Muscle of leg (tissue), 11 donors: ENCODE results near the gene RAB40B. TPM values are rescaled to one million over a fixed set of nuclear protein-coding genes. Genes with fewer than 3 reads are reported as not detected.

Experiments used
- DNase-seq: peaks from one replicate; pipeline ENCODE4 v3.0.0; 2013
- H3K27ac ChIP-seq: one replicate; pipeline ENCODE4 v1.5.1; 2013; ENCODE audit warnings: mild to moderate bottlenecking, low read length, control low read depth
- H3K27me3 ChIP-seq: one replicate; pipeline ENCODE4 v1.6.1; 2013; ENCODE audit warnings: low read length; ENCODE audit not compliant: control insufficient read depth, insufficient read depth
- H3K36me3 ChIP-seq: one replicate; pipeline ENCODE4 v1.6.1; 2013; ENCODE audit warnings: low read length; ENCODE audit not compliant: control insufficient read depth, insufficient read depth
- H3K4me1 ChIP-seq: one replicate; pipeline ENCODE4 v1.6.1; 2013; ENCODE audit warnings: low read length; ENCODE audit not compliant: control insufficient read depth, insufficient read depth
- H3K4me3 ChIP-seq: one replicate; pipeline ENCODE4 v1.5.1; 2013; ENCODE audit warnings: low read length, control low read depth
- H3K9me3 ChIP-seq: replicated peaks from 2 replicates; pipeline ENCODE4 v1.6.1; 2013; ENCODE audit warnings: low read depth, low read length; ENCODE audit not compliant: control insufficient read depth
- WGBS: methylation state at CpG from one replicate; pipeline ENCODE4 v1.1.5; 2013; ENCODE audit warnings: missing lambda C conversion rate; ENCODE audit not compliant: insufficient coverage; 5-methylcytosine and 5-hydroxymethylcytosine counted together
- polyA plus RNA-seq, 8 donors: library from polyadenylated mRNA; unstranded; fragments of 120-200 nt; gene quantifications; one replicate each; pipeline versions ENCODE4 v1.2.1 to v1.2.3, GENCODE V29; 2013; ENCODE audit warnings: inconsistent platforms in 1 of 8, low replicate concordance in 1 of 8; ENCODE audit not compliant: insufficient read length in 8 of 8, insufficient read depth in 1 of 8
- total RNA-seq: library from RNA; stranded (reverse); fragments of 120-200 nt; gene quantifications from one replicate; pipeline ENCODE4 v1.2.4, GENCODE V29; 2013

Gene RAB40B
- total and polyA plus RNA-seq, 9 donors = 28.2 to 68.2 (median 50.1) TPM

DNA sequence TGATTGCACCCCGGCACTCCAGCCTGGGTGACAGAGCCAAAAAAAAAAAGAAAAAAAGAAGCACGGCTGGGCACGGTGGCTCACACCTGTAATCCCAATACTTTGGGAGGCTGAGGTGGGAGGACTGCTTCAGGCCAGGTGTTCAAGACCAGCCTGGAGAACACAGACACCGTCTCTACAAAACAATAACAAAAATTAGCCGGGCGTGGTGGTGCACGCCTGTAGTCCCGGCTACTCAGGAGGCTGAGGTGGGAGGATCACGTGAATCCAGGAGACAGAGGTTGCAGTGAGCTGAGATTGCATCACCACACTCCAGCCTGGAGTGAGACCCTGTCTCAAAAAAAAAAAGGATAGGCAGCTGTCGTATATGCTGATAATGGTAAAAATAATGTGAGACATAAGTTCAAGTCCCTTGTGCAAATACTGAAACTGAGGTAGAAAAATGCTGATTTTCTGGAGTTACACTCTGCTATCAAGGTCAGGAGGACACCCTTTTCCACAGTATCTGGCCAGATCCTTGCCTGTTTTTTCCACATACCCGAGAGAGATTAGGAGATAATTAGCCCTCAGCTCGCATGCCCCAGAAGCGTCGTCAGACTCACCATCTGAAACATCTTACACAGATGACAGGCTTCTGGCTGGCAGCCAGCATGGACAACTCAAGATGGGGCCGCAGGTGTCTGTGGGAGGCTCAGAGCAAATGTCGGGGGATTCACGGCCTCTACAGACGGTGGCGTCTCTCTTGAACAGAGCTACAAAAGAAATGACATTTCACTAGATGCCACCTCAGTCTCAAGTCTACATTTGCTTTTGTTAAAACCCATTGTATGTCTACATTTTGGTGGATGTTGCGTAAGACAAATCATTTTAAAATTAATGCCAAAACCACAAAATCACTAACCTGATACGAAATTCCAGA is 87.1 kb downstream of the RAB40B start:
- Histone ChIP-seq H3K9me3 (no peaks in the 10 kb centered on the region), H3K4me3 (no peak overlapping the region), H3K4me1 (peaks cover 4% of the 10 kb centered on the region), H3K27ac (no peak overlapping the region), H3K36me3 (peaks cover 56% of the 10 kb centered on the region), H3K27me3 (no peaks in the 10 kb centered on the region)
- peak; percentile 65 for DNase-seq
- WGBS = 40% methylated on average over 7 of the region's 21 CpGs

DNA sequence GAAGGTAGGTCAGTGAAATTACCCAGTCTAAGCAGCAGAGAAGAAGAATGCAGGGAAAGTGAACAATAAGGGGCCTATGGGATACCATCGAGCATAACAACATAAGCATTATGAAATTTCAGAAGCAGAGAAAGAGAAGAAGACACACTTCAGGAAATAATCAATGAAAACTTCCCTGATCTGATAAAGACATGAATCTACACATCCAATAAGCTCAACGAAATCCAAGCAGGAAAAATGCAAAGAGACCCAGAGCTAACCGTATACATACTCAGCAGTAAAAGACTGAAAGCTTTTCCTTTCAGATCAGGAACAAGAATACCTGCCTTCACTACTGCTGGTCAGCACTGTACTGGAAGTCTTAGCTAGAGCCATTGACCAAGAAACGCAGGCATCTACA is 88.8 kb downstream of the RAB40B start:
- no peak overlapping the region for H3K27ac ChIP-seq
- H3K4me1 ChIP-seq = peaks cover 4% of the 10 kb centered on the region
- 80% methylated on average over 1 of the region's 4 CpGs for WGBS
- H3K36me3 ChIP-seq = peaks cover 54% of the 10 kb centered on the region
- no peak overlapping the region for H3K4me3 ChIP-seq
- DNase-seq = no peak
- no peaks in the 10 kb centered on the region for H3K9me3 ChIP-seq
- no peaks in the 10 kb centered on the region for H3K27me3 ChIP-seq

DNA sequence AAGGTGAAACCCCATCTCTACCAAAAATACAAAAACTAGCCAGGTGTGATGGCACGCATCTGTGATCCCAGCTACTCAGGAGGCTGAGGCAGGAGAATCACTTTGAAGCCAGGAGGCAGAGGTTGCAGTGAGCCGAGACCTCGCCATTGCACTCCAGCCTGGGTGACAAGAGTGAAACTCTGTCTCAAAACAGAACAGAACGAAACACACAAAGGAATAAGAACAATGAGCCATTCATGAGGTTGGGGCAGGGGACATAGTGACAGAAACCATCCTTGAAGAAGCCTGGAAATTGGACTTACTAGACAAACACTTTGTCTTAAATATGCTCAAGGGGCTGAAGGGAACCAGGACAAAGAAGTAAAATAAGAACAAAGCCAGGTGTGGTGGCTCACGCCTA is 89.7 kb downstream of the RAB40B start:
- H3K4me1 ChIP-seq = peaks cover 5% of the 10 kb centered on the region
- no peak for DNase-seq
- H3K27me3 ChIP-seq = no peaks in the 10 kb centered on the region
- no peak overlapping the region for H3K4me3 ChIP-seq
- H3K9me3 ChIP-seq = no peaks in the 10 kb centered on the region
- 70% methylated on average over 5 of the region's 5 CpGs for WGBS
- H3K27ac ChIP-seq = no peak overlapping the region
- peaks cover 53% of the 10 kb centered on the region for H3K36me3 ChIP-seq

DNA sequence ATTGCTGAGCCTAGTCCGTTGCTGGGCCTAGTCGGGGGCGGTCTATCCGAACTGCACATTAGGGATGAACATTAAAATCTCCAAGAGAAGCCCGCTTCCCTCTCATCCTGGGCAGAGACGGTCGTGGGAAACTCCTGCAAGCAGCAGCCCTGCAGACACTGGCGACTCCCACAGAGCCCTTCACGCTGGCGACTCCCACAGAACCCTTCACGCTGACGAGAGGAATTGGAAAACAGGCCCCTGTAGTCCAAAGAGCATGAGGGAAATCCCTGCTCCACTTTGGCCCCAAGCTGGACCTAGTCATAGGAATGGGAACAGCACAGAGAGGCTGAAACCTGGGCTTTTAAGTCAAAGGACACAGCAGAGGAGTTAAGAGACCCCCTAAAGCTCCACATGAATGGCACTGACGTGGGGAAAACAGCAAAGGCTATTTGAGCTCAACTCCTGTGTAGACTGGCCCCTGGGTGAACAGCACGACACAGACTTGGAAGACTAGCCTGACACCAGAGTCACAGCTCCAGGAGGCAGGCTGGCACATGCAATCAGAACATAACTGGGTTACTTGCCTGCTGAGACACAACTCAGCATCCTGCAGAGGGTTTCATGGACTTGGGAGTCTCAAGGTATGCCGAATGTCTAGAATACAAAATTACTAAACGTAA is 92.4 kb downstream of the RAB40B start:
- 89% methylated on average over 7 of the region's 16 CpGs for WGBS
- no peak overlapping the region for H3K27ac ChIP-seq
- H3K36me3 ChIP-seq = peaks cover 70% of the 10 kb centered on the region

More for the DNA sequence above, 92.4 kb downstream of the RAB40B start:
- no peaks in the 10 kb centered on the region for H3K27me3 ChIP-seq
- no peak for DNase-seq
- no peaks in the 10 kb centered on the region for H3K9me3 ChIP-seq
- no peak overlapping the region for H3K4me3 ChIP-seq
- H3K4me1 ChIP-seq = peaks cover 21% of the 10 kb centered on the region

Other genes with a start within 250 kb of the RAB40B start
- gene CYBC1, start 247.9 kb downstream of the RAB40B start, total RNA-seq = 28.9 TPM
- gene CYBC1, start 247.9 kb downstream of the RAB40B start, polyA plus RNA-seq = 10 to 100 TPM; 30.7 to 53.5 (median 35.2) TPM
- gene NARF, start 240.0 kb downstream of the RAB40B start, total RNA-seq = 32.1 TPM
- gene NARF, start 240.0 kb downstream of the RAB40B start, polyA plus RNA-seq = 10 to 100 TPM; 50.3 to 77.5 (median 56.2) TPM
- 31.8 TPM for gene FOXK2, start 179.0 kb downstream of the RAB40B start, total RNA-seq
- 10 to 100 TPM; 33.5 to 47.3 (median 39.1) TPM for gene FOXK2, start 179.0 kb downstream of the RAB40B start, polyA plus RNA-seq
- gene WDR45B, start 50.3 kb downstream of the RAB40B start, total RNA-seq = 51.9 TPM
- gene WDR45B, start 50.3 kb downstream of the RAB40B start, polyA plus RNA-seq = 10 to 100 TPM; 53.2 to 71.6 (median 63.3) TPM
- gene FN3KRP, start 18.0 kb upstream of the RAB40B start, total RNA-seq = 17.6 TPM
- gene FN3KRP, start 18.0 kb upstream of the RAB40B start, polyA plus RNA-seq = 10 to 100 TPM; 30.1 to 39.5 (median 35.1) TPM
- gene FN3K, start 36.9 kb upstream of the RAB40B start, total RNA-seq = 4.9 TPM
- 10 to 100 TPM; 13.3 to 33.2 (median 17.9) TPM for gene FN3K, start 36.9 kb upstream of the RAB40B start, polyA plus RNA-seq
- 47.8 TPM for gene TBCD, start 53.4 kb upstream of the RAB40B start, total RNA-seq
- gene TBCD, start 53.4 kb upstream of the RAB40B start, polyA plus RNA-seq = 10 to 100 TPM; 52.0 to 77.4 (median 65.0) TPM
- gene ZNF750, start 141.3 kb upstream of the RAB40B start, total RNA-seq = 0.04 TPM
- gene ZNF750, start 141.3 kb upstream of the RAB40B start, polyA plus RNA-seq = 1 to 10 TPM in 1 of 8 donors, under 1 TPM in 7; 0.11 to 4.8 (median 0.40) TPM